ENCODE measurements around the gene CENPT.

CENPT gene

GRCh38 chr16:67790071-67790470, 57.4 kb downstream of the CENPT start:
- no peak for TF ChIP-seq CTCF (conservative IDR thresholded peaks at IDR 0.05; ENCODE audit: low read depth, low read length)
- DNase-seq (ENCODE audit: low read depth): no peak
- no peak overlapping the region for H3K4me3 ChIP-seq (ENCODE audit: low read depth, low read length)

DNA sequence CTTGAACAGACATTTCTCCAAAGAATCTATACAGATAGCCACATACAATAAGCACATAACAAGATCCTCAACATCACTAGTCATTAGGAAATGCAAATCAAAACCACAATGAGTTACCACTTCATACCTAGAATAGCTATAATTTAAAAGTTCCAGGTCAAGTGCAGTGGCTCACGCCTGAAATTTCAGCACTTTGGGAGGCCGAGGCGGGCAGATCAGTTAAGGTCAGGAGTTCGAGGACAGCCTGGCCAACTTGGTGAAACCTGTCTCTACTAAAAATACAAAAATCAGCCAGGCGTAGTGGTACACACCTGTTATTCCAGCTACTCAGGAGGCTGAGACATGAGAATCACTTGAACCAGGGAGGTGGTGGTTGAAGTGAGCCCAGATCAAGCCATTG, 61.0 kb downstream of the CENPT start:
- no peak for DNase-seq (ENCODE audit: low read depth)
- TF ChIP-seq CTCF (conservative IDR thresholded peaks at IDR 0.05; ENCODE audit: low read depth, low read length): no peak
- H3K4me3 ChIP-seq (ENCODE audit: low read depth, low read length): no peak overlapping the region

GRCh38 chr16:67783353-67783725, 64.2 kb downstream of the CENPT start:
- no peak overlapping the region for H3K4me3 ChIP-seq (ENCODE audit: low read depth, low read length)
- TF ChIP-seq CTCF (conservative IDR thresholded peaks at IDR 0.05; ENCODE audit: low read depth, low read length): no peak
- DNase-seq (ENCODE audit: low read depth): no peak

DNA sequence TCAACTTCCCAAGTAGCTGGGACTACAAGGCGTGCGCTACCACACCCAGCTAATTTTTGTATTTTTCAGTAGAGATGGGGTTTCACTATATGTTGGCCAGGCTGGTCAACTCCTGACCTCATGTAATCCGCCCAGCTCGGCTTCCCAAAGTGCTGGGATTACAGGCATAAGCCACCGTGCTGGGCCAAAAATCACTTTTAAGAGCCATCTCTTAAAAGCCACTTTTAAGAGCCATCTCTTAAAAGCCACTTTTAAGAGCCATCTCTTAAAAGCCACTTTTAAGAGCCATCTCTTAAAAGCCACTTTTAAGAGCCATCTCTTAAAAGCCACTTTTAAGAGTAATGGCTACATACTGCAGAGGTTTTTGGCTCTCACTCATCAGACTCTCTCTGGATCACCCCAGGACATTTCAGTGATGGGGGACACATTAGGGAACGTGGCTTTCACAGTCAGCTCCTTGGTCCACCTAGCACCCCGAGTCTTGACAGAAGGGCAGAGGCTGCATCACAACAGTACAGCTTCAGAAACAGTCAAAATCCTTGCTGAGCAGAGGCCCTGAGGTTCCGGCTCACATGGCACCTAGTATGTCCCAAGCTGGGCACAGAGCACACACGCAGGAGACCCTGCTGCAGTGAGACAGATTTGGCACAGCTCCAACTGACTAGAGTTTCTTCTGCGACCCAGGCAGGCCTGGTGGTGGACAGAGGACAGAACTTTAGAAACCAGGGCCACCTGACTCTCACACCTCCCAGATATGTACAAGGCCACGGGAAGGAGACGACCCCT, 64.7 kb downstream of the CENPT start:
- no peak for DNase-seq (ENCODE audit: low read depth)
- no peak overlapping the region for H3K4me3 ChIP-seq (ENCODE audit: low read depth, low read length)
- no peak for TF ChIP-seq CTCF (conservative IDR thresholded peaks at IDR 0.05; ENCODE audit: low read depth, low read length)

DNA sequence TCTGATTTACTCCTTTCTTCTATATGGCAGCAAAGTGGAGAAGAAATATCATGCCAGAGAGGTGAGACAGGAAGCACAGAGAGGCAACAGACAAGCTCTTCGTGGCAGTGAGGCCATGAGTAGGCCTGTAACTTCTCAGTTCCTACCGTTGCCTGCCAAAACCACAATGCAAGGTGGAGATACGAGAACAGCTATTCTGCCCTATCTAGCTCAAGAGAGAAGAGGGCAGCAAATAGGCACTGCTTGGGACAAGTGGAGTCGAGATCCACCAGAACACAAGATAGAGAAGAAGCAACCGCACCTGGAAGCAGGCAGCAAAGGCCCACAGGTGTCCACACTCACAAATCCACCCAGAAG, 66.0 kb downstream of the CENPT start:
- TF ChIP-seq CTCF (conservative IDR thresholded peaks at IDR 0.05; ENCODE audit: low read depth, low read length): no peak
- no peak for DNase-seq (ENCODE audit: low read depth)
- no peak overlapping the region for H3K4me3 ChIP-seq (ENCODE audit: low read depth, low read length)

- TF ChIP-seq CTCF (conservative IDR thresholded peaks at IDR 0.05; ENCODE audit: low read depth, low read length): no peak
- no peak for DNase-seq (ENCODE audit: low read depth)
Measured at GRCh38 chr16:67780847-67781564, 66.5 kb downstream of the CENPT start.

More at GRCh38 chr16:67780847-67781564, 66.5 kb downstream of the CENPT start:
- H3K4me3 ChIP-seq (ENCODE audit: low read depth, low read length): no peak overlapping the region
